Left hindlimb (tissue), 1 donor: ENCODE data around the gene ARSI.
A peak's percentile ranks its signal among the peaks of the same experiment; 100 is the strongest.

ENCODE experiments used
- DNase-seq: peaks from one replicate; pipeline ENCODE4 v3.0.0-alpha.2; 2018

ARSI gene

DNA sequence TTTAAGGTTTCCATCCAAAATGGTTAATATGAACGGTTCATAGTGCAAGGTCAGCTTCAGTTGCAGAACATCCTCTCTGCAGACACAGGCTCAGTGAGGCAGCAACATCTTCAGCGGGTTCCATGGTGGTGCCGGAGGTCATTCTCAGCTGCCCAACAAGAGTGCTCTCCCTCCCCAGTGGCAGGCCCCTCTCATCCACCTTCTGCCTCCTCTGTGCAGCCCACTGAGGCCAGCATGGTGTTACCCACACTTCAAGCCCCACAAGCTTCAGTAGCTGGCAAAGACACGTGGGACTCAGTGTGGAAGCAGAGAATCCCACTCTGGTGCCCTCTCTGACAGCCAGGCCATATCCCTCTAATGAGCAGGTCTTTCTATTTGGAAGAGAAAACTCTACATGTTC lies 4.1 kb upstream of the ARSI start:
- DNase-seq = peak; percentile 14

DNA sequence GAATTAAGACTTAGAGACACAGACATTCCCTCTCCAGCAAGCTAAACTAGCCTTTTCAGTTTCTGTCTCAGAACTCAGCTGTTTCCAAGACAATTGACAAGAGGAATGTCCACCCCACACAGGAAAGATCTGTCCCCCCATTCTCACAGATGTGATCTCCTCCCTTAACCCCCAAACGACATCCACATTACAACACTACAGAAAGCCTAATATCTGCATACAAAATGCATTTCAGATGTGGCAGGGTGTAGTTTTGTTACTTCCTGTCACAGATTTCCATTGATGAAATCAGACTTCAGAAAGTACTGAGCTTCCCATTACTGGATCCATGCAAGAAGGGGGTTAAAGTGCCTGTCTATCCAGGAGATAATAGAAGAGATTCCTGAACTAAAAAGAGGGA lies 2.9 kb upstream of the ARSI start:
- peak; percentile 3 for DNase-seq

DNA sequence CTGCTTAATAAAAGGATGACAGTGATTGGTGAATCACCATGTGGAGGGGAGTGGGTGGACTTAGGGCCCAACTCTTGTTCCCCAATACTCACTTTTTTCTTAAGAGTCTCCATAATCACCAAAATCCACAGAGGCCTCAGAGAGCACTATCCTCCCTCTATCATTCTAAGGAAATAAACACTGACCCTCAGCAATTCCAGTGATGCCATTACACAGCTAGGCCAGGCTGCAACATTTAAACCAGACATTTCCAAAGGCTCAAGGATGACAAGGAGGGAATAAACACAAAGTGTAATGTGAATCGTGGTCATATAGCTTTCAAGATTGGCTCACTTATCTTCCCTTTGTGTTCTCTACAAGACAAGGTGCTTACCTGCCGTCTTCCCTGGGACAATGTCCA lies 2.4 kb upstream of the ARSI start:
- peak; percentile 4 for DNase-seq

DNA sequence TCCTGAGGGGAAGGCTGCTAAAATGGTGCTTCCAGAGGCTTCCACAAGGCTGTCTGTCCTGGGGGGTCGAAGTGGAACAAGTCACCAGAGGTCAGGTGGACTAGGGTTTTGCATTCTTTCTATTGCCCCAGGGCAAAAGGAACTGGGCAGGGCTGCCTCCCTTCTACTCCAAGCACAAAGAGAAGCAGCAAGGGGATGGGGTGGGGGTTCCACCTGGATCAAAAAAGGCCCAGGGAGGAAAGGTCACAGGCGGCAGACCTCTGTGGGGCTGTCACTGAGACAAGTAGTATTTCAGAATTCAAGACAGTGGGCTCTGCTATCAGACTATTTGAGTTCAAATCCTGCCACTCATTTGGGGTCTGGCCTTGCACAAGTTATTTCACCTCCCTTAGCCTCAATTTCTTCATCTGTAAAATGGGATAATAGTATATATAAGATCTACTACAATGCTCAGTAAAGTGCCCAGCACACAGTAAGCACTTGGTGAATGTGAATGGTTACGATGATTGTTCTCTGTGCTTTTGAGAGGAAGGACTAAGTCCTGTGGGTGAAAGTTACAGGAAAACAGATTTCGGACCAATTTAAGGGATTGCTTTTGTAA lies 1.9 kb upstream of the ARSI start:
- peak; percentile 22 for DNase-seq

DNA sequence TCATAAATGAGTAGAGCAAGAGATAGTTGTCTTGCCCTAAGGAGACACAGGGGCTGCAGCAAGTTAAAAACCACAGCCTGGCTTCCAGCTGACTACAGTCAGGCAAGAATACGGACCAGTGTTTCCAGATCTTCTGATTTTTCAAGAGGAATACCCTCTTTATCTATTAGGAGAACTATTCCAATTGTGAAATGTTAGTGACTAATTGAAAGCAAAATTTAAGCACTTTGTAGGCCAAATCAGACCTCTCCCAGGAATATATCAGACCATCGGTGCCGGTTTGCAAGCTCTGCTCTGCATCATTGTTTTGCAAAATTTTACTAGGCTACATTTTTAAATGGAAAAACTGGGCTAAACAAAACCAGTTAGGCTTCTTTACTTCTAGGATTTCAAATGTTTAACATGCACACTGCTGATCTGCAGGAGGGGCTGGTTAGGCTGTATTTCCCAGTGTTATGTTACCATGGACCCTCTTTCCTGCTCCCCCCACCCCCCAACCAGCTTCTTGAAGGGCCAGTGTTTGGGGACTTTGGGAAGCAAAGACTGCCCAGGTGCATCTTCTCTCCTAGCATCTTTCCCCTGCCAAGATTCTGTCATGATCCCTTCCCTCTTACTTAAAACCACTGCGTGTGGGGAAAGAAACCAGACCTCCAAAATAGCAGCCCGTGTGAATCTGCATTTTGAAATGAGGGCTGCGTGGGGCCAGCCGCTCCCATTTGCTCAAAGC lies 1.1 kb upstream of the ARSI start:
- peak; percentile 68 for DNase-seq

DNA sequence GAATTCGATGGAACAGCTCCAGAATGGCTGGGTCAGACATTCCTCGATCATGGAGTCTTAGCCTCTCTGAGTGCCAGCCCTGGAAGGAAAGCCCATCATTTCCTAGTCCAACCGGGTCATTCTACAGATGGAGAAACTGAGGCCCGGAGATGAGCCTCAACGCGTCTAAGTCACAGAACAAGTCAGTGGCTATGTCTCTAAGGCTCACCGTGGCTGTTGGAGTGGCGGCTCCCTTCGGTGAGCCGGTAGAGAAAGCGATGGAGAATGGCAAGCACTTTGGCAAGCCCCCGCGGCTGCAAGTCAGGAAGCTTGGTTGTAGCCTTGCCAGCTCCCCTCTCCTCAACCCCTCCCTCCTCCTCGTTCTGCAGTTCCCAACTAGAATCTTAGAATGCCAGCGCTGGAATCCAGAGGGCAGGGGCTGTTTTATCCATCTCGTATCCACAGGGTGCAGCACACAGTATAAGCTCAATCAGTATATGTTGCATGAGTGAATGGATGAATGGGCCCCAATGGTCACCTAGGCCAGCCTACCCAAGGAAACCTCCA lies 438 bp upstream of the ARSI start:
- peak; percentile 71 for DNase-seq

DNA sequence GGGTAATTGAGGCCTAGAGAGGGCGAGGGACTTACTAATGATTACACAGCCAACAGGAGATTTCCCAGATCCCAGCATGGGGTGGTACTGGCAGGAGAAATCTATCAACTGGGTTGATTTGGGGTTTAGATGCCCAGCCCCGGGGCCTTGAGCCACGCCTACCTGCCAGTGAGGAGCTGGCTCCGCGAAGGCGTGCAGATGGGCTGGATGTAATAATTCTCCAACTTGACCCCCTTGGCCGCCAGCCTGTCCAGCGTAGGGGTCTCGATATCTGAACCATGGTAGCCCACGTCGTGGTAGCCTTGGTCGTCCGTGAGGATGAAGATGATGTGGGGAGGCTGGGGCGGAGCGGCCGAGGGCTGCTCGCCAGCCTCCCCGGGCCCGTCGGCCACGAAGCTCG lies 804 bp downstream of the ARSI start:
- DNase-seq = peak; percentile 30

DNA sequence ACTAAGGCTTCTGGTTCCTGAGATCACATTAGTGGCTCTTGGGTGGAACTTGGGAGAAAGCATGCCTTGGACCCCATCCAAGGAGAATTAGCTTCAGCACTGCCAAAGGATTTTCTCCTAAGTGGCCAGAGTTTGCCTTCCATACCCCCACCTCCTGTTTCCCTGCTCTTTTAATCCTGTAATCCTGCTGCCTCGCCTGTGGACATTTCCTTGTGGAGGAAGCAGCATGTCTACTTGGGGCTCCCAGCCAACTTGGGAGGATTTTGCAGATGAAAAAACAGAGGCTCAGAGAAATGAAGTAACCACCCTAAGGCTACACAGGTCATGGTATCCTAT lies 1.6 kb downstream of the ARSI start:
- no peak for DNase-seq

DNA sequence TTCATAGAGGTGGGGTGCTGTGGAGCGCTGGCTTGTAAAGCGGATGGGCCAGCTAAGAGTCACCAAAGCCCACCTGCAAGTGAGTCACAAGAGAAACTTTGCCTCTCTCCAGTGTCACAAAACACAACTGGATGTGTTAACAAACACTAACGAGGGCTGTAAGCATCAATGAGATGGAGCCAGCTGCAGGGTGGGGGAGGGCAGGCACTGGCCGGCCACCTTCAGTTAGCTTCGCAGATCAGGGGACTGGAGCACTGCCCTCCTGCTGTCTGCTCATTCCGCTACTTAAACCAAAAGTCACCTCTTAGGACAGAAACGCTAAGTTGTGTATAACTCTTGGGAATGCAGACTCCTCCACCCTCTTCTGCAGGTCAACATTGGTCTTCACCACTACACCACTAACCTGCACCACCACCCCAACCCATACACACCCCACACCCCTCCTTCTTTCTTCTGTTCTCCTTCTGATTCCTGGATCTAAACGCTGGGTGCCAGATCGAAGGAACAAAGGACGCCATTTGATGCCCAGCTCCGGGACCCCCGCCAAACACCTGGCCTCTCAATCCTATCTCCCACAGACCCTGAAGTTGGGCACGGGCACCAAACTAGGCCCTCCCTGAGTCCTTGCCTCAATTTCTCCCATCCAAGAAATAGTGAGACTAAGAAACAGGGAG lies 2.1 kb downstream of the ARSI start:
- peak; percentile 37 for DNase-seq

DNA sequence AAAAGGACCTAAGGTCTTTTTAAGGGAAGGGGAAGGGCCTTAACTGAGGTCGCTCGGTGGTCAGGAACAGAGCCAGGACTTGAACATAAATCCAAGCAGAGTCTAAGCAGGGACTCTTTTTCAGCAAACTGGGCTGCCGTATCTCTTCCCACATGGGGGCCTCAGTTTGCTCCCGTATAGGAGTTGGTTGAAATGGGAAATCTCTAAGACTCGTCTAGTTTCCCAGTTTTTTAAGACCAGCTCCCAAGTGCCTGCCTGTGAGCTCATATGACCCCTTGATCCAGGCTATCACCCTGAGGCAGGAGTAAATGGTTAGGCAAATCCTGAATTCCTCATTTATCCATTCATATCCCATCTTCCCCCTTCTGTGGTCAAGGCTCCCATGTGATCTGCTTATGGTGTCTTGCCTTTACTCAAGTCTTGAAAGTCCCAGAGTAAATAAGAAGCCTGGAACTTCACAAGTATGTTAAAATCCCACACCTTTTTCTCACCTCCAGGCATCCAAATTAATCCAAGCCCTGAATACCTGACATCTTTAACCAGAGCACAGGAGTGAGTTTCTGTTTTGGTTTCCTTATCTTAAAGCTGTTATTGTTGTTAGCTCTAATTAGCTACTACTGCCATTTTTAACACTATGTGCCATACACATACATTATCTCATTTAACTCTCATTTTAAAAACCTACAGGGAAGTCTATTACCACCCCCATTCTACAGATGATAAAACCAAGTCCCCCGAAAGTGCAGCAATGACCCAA lies 3.0 kb downstream of the ARSI start:
- DNase-seq = peak; percentile 22

DNA sequence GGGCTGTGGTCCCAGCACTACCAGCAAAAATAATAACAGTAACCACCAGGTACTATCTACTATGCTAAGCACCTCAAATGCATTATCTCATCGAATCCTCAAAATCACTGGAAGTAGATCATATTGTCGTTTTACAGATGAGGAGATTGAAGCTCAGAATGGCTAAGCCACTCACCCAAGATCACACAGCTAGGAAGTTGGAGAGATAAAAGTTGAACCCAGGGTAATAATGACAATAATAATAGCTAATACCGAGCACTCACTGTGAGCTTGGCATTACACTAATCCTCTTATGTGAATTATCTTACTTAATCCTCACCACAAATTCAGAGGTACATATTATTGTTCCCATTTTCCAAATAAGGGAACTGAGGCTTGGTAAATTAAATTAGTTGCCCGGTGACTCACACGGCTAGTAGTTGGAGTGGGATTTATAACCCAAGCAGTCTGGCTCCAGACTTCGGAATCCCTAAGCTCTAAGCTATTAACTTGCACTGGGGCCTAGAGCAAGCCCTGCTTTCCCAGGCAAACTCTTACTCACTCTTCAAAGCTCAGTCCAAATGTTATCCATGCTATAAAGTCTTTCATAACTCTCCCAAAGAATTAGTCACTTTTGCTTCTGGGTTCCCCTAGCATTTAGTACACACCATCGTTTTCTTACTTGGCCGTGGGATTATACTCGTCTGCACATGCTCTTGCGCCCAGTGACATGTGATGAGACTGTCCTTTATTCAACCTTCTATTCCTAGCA lies 3.8 kb downstream of the ARSI start:
- no peak for DNase-seq

DNA sequence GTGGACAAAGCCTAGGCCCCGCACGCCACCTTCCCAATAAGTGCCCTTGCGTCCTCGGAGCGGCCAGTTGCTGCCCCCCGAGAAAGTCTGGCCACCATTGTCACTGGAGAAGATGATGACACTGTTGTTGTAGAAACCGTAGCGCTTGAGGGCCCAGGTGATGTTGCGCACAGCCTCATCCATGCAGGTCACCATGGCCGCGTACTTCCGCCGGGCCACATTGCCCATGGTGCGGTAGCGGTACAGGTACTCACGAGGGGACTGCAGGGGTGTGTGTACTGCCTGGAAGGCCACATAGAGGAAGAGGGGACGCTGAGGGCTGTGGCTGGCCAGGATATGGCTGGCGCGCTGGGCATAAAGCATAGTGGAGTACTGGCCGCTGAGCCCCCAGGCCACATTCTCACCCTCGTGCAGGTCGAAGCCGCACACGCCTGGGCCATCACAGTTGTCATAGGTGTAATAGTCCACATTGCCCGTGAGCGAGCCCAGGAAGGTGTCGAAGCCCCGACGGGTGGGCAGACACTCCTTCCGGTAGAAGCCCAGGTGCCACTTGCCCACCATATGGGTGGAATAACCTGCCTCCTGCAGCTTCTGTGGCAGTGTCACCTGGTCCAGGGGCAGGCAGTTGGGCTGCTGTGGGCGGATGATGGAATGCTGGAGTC lies 4.6 kb downstream of the ARSI start:
- DNase-seq = no peak

DNA sequence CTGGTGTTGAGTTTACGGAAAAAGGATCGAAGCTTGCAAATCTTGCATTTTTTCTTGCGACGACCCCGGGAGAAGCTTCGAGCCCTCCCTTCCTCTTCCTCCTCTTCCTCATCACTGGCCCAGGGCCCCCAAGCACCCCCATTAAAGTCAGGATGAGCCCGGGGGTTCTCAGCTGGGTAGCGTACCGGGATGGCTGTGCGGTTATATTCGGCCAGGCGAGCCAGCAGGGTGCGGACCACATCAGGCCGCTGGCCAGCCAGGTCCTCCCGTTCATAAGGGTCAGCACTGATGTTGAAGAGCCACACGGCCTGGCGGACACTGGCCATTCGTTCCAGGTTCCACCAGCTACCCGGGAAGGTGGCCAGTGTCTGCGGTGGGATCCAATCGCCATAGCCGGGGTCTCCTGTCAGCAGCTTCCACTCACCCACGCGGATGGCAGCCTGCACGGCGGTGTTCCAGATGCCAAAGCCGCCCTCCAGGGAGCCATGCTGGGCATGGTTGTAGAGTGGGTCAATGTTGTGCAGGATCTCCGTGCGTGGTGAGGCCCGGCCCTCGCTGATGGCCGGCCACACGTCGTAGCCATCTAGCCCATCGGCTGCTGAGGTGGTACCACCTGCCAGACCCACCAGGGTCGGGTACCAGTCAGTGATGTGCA lies 5.3 kb downstream of the ARSI start:
- no peak for DNase-seq

DNA sequence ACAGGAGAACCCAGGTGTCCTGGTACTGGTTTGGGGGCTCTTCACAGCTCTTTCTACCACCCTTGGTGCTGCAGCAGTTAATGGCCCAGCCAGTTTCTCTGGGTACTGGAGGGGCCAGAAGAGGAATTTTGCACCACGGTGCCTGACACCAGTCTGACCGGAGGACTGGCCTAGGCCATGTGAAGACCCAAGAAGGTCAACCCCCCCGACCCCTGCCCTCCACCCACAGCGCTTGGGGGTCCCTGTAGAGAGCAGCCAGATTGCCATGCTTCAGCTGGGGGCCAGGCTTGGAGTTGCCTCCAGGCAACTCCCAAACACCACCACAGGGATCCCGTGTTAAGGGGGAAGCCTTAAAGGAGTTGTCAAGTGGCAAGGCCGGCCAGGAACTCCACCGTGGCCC lies 6.2 kb downstream of the ARSI start:
- peak; percentile 8 for DNase-seq

DNA sequence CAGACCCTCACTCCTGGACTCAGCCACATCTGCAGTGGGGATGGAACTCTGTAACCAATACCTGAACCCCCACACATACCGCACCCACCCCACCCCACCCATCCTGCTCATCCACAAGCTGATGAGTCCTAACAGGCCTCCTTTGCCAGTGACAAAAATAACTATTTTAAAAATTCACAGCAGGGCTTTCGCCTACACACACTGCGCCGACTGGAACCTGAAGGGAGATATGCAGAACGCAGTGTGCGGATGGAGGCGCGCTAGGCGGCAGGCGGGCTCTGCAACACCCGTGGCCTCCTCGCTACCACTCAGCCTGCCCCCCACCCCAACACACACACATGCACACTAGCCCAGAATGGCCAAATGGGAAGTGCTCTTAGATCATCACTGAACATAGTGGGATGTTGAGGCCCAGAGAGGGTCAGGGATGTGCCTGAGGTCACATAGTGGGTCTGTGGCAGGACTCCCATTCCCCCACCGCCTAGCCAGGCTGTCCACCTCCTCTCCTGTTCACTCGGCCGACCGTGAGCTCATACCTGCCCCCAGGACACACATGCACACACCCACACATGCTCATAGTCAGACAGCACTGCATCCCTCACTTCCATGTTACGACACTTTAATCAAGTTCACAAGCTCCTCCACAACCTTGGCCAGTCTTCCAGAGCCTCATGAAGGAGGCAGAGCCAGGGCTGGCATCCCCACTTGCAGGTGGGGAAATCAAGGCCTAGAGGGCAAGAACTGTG lies 6.8 kb downstream of the ARSI start:
- DNase-seq = peak; percentile 14

DNA sequence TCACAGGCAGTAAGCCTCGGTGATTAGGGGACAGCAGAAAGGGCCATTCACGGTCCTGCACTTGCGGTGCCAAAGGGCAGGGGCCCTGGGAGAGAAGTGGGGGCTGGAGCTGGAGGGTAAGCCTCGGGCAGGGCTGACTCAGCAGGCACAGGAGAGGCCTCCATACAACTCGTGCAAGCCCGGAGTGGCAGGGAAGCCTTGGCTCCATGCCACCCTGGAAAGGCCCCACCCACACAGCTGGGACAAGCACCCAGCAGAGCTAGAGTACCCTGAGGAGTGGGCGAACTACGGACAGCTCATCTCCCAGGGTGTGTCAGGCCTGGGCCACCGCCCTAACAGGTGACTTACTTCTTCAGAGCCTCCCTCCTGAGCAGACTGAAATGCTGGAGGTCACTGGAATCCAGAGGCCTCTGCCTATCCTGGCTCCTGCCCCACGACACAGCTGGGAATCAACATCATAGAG lies 7.5 kb downstream of the ARSI start:
- no peak for DNase-seq

DNA sequence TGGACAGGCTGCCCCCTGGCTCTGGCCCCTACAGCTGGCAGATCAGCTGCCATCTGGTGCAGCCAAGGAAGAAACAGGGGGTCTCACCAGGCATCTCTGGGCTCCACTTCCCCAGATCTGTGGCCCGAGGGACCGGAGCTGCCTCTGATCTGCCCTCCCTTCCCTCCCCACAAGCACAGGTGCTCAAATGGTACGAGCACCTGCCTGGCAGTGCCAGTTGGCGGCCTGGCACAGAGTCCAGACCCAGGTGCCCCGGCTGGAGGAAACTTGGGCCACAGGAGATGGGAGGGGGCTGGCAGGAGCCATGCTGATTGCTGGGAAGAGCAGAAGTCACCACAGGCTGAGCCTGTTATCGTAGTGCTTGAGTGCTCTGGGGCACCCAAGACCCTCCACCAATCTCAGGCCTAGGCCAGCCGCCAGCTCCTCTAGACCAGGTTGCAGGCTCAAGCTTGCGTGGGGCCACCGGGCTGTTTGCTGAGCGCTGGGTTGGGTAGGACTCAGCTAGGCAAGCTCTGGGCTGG lies 8.1 kb downstream of the ARSI start:
- peak; percentile 22 for DNase-seq

DNA sequence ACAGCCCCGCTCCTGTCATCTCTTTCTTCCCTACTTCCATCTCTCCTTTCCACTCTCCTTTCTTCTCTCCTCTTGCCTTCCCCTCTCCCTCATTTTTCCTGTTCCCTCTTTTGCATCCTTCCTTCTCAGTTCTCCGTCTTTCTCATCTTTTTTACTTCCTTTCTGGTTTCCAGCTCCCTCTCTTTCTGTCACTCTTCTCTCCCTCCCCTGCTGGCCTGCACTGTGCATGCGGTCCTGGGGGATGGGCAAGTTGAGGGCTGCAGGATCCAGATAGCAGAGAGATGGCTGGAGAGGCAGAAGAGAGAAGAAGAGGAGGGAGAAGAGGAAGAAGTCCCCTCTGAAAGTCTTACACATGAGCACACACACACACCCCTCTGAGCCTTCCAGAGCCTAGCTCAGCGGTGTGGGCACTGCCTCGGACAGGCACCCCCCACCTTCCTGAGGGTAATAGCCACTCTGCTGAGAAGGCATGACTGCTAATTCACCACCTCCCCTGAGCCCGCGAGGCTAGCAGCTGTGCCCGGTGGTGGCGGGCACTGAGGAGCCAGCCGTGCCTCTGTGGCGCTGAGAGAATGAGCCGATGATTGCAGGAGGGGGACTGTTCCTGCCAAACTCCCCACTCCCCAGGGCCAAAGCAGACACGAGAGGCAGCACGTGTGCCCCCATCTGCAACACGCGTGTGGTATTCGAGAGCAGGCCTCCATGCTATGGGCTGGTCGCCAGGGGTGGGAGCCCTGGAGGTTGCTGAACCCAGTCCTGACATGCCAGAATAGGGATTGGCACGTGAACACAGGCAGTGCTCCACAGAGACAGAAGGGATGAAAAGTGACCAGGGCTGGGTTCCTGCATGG lies 9.4 kb downstream of the ARSI start:
- DNase-seq = peak; percentile 26
